ENCODE results near the gene QSER1. TPM values are rescaled to one million over a fixed set of nuclear protein-coding genes. Genes with fewer than 3 reads are reported as not detected.

The QSER1 gene
- total RNA-seq, result 32.8 and 34.5 TPM in 2 replicates

GRCh38 chr11:32892355-32893092, at the start of gene QSER1:
TSS of gene QSER1 (plus strand) at chr11:32892811. CDS start at chr11:32893126, 315 bp downstream.

GRCh38 chr11:33015621-33016551, 123.3 kb downstream of the QSER1 start, which contains the start of gene DEPDC7:
TSS of gene DEPDC7 (plus strand) at chr11:33015878. CDS start at chr11:33015956, 78 bp downstream.

Small RNAs within 50 kb of the gene (small RNA-seq; reads per million reads assigned to genes)
- not detected for gene RF00019

Other genes starting within 250 kb of the QSER1 start
- not detected in 2 replicates for gene CCDC73, start 98.1 kb upstream of the QSER1 start, total RNA-seq
- gene PRRG4, start 62.9 kb upstream of the QSER1 start, total RNA-seq, result under 0.01 and 0.22 TPM in 2 replicates
- gene DEPDC7, start 123.1 kb downstream of the QSER1 start, total RNA-seq, result 15.5 and 20.8 TPM in 2 replicates
- 33.8 and 36.4 TPM in 2 replicates for gene TCP11L1, start 146.8 kb downstream of the QSER1 start, total RNA-seq